ENCODE data around the gene SPATA21.

SPATA21 gene

GRCh38 chr1:16418823-16419425 lies 18.3 kb downstream of the SPATA21 start:
- DNase-seq: no peak

GRCh38 chr1:16413191-16413590 lies 24.0 kb downstream of the SPATA21 start:
- DNase-seq: no peak

GRCh38 chr1:16410803-16411202 lies 26.4 kb downstream of the SPATA21 start:
- no peak for DNase-seq

- no peak for DNase-seq
These were observed 27.6 kb downstream of the SPATA21 start for GRCh38 chr1:16409536-16410152.

- no peak for DNase-seq
These were observed 30.4 kb downstream of the SPATA21 start for GRCh38 chr1:16406868-16407267.

- no peak for DNase-seq
These were observed 31.8 kb downstream of the SPATA21 start for GRCh38 chr1:16405441-16405840.

GRCh38 chr1:16402742-16403141 lies 34.5 kb downstream of the SPATA21 start:
- DNase-seq: peak; percentile 39

- no peak for DNase-seq
These were observed 38.8 kb downstream of the SPATA21 start for GRCh38 chr1:16398371-16398953.

- DNase-seq: no peak
These were observed 40.1 kb downstream of the SPATA21 start for GRCh38 chr1:16397120-16397519.

GRCh38 chr1:16396591-16396990 lies 40.6 kb downstream of the SPATA21 start:
- peak; percentile 81 for DNase-seq

- DNase-seq: no peak
These were observed 42.2 kb downstream of the SPATA21 start for GRCh38 chr1:16394977-16395376.

- no peak for DNase-seq
These were observed 43.4 kb downstream of the SPATA21 start for GRCh38 chr1:16393570-16394521.

GRCh38 chr1:16392740-16393569 lies 44.3 kb downstream of the SPATA21 start:
- DNase-seq: no peak

GRCh38 chr1:16391411-16391810 lies 45.8 kb downstream of the SPATA21 start:
- no peak for DNase-seq

GRCh38 chr1:16387201-16388188 lies 49.7 kb downstream of the SPATA21 start:
- no peak for DNase-seq

GRCh38 chr1:16386454-16387113 lies 50.6 kb downstream of the SPATA21 start:
- peak; percentile 82 for DNase-seq

GRCh38 chr1:16385659-16386453 lies 51.4 kb downstream of the SPATA21 start:
- no peak for DNase-seq

- no peak for DNase-seq
These were observed 53.3 kb downstream of the SPATA21 start for GRCh38 chr1:16383888-16384287.

- DNase-seq: no peak
These were observed 56.4 kb downstream of the SPATA21 start for GRCh38 chr1:16380868-16381267.

- DNase-seq: no peak
These were observed 58.8 kb downstream of the SPATA21 start for GRCh38 chr1:16378443-16378842.
